Thyroid gland (tissue), 4 donors: ENCODE results near the gene SLC25A45. TPM values are rescaled to one million over a fixed set of nuclear protein-coding genes. Genes with fewer than 3 reads are reported as not detected.

ENCODE experiments used
- DNase-seq, 2 donors: peaks; one replicate each; pipeline ENCODE4 v3.0.0-alpha.2; 2019
- H3K27ac ChIP-seq, 3 donors: fragments of 200-600 bp; sonication (generic); 1 replicate in 2 of 3; 2 replicates in 1 of 3; pipeline ENCODE4 v1.5.1; 2016 to 2019; ENCODE audit warnings: mild to moderate bottlenecking in 1 of 3, moderate library complexity in 1 of 3
- H3K27me3 ChIP-seq: fragments of 200-600 bp; sonication (generic); one replicate; pipeline ENCODE4 v1.5.1; 2019
- H3K36me3 ChIP-seq, 2 donors: fragments of 200-600 bp; sonication (generic); one replicate each; pipeline ENCODE4 v1.5.1; 2016 to 2019
- H3K4me1 ChIP-seq, 2 donors: fragments of 200-600 bp; sonication (generic); one replicate each; pipeline ENCODE4 v1.5.1; 2017 to 2019
- H3K4me3 ChIP-seq, 3 donors: fragments of 200-600 bp; sonication (generic); replicated peaks in 1 of 3; 1 replicate in 2 of 3; 2 replicates in 1 of 3; pipeline ENCODE4 v1.5.1; 2016; ENCODE audit warnings: mild to moderate bottlenecking in 1 of 3
- H3K9me3 ChIP-seq: fragments of 200-600 bp; sonication (generic); one replicate; pipeline ENCODE4 v1.5.1; 2017
- POLR2A ChIP-seq, 2 donors: fragments of 450-650 bp; IDR thresholded peaks; one replicate each; pipeline ENCODE4 v1.6.1; 2017; ENCODE audit warnings: antibody characterized with exemption in 2 of 2, mild to moderate bottlenecking in 2 of 2, moderate library complexity in 1 of 2
- WGBS, 2 donors: methylation state at CpG; one replicate each; pipeline ENCODE4 v1.1.5; 2017; 5-methylcytosine and 5-hydroxymethylcytosine counted together
- intact Hi-C: fragments of 100-400 bp; cut with DNase I; formaldehyde crosslinking; loops from one replicate; pipeline ENCODE4 v1.15.1; 2023
- total RNA-seq, 4 donors: library from RNA; depleted of rRNA; stranded (reverse); fragments of >200 nt; gene quantifications; one replicate each; pipeline ENCODE4 v1.2.3, GENCODE V29; 2016
- TF ChIP-seq, protein P1 (sequence below), 6 experiments: fragments of 200-600 bp in 3 of 6; fragments of 450-650 bp in 3 of 6; sonication (generic) in 3 of 6; IDR thresholded peaks; one replicate each; pipeline ENCODE4 v1.5.1; 2016 to 2019; ENCODE audit warnings: antibody characterized with exemption in 6 of 6, mild to moderate bottlenecking in 2 of 6, inconsistent platforms in 1 of 6, moderate library complexity in 1 of 6

Gene SLC25A45
- total RNA-seq, 4 donors from 2014 or later: 13.0 to 28.0 (median 20.9) TPM

DNA sequence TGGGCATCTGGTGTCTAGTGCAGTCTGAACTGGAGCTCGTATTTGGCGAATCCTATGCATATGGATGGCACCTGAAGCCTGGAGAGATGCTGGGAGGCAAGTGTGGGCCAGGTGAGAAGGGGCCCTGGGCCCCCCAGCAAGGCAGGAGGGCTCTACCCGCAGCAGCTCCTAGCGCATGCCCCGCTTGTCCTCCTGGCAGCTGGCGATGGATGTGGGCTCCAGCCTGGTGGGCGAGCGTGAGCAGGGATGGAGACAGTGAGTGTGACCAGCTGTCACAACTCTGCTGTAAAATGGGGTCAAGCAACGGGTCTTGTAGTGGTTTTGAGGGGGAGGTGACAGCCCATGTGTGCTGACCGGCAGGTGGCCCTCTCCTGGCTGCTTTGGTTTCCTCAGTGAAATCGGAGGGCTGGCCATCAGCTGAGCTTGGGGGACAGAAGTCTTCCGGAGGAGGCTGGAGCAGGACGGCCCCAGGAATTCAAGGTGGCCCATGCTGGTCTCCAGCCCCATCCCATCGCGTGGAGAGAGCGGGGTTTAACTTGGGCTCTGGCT, 16.0 kb upstream of the SLC25A45 start:
- H3K9me3 ChIP-seq: no peaks in the 10 kb centered on the region
- TF ChIP-seq, protein P1, sequence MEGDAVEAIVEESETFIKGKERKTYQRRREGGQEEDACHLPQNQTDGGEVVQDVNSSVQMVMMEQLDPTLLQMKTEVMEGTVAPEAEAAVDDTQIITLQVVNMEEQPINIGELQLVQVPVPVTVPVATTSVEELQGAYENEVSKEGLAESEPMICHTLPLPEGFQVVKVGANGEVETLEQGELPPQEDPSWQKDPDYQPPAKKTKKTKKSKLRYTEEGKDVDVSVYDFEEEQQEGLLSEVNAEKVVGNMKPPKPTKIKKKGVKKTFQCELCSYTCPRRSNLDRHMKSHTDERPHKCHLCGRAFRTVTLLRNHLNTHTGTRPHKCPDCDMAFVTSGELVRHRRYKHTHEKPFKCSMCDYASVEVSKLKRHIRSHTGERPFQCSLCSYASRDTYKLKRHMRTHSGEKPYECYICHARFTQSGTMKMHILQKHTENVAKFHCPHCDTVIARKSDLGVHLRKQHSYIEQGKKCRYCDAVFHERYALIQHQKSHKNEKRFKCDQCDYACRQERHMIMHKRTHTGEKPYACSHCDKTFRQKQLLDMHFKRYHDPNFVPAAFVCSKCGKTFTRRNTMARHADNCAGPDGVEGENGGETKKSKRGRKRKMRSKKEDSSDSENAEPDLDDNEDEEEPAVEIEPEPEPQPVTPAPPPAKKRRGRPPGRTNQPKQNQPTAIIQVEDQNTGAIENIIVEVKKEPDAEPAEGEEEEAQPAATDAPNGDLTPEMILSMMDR (IDR thresholded peaks at IDR 0.05): no peak
- no peak for TF ChIP-seq POLR2A (IDR thresholded peaks at IDR 0.05)
- H3K36me3 ChIP-seq: peaks cover 27 to 47% of the 10 kb centered on the region in 2 donors
- no peak overlapping the region for H3K4me3 ChIP-seq
- intact Hi-C loops: no loop called here
- H3K27me3 ChIP-seq: no peaks in the 10 kb centered on the region
- no peaks in the 10 kb centered on the region for H3K4me1 ChIP-seq
- WGBS, 2 donors: 88 to 94% methylated on average over 10 to 15 of the region's 16 CpGs
- no peak overlapping the region for H3K27ac ChIP-seq
- no peak for DNase-seq

DNA sequence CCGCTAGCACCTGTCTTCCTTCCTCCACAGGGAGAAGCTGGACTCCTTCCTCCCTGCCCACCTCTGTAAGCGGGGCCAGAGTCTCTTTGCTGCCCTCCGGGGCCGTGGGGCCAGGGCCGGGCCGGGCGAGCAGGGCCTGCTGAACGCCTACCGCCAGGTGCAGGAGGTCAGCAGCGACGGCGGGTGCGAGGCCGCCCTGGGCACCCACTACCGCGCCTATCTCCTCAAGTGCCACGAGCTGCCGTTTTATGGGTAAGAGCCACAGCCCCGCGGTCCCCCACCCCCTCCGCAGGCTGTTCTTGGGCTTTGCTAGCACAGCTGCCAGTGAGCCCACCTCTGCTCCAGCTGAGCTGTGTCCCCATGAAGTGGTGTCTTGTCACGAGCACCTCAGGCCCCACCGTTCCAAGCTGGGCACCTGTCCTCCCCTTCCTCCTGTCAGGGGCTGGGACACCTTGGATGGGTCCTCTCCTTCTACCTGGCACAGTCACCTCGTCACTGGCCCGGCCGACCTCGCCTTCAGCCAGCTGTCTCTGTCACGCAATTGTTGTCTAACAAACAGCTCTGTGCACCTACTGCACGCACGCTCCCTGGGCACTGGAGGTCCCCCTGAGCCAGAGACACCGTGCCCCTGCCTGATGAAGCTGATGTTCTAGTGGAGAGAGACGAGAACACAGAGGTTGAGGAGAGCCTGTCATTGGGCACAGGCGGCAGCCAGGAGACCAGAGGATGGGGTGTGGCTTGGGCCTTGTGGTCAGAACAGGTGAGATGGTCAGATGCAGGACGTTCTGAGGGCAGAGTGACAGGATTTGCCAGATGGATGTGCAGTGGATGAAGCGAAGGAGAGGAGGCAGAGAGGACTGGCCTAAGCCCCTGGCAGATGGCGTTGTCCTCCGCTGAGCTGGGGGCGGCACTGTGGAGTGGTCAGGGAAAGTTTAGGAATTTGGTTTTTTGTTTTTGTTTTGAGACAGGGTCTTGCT, 14.6 kb upstream of the SLC25A45 start:
- DNase-seq: no peak
- H3K27me3 ChIP-seq: no peaks in the 10 kb centered on the region
- no peak overlapping the region for H3K27ac ChIP-seq
- TF ChIP-seq POLR2A (IDR thresholded peaks at IDR 0.05): no peak
- TF ChIP-seq, protein P1 (IDR thresholded peaks at IDR 0.05): no peak
- no peaks in the 10 kb centered on the region for H3K9me3 ChIP-seq
- no peaks in the 10 kb centered on the region for H3K4me1 ChIP-seq
- H3K4me3 ChIP-seq: no peak overlapping the region
- WGBS, 2 donors: 94 to 95% methylated on average over 38 of the region's 38 CpGs
- intact Hi-C loops: no loop called here
- peaks cover 33 to 46% of the 10 kb centered on the region in 2 donors for H3K36me3 ChIP-seq

DNA sequence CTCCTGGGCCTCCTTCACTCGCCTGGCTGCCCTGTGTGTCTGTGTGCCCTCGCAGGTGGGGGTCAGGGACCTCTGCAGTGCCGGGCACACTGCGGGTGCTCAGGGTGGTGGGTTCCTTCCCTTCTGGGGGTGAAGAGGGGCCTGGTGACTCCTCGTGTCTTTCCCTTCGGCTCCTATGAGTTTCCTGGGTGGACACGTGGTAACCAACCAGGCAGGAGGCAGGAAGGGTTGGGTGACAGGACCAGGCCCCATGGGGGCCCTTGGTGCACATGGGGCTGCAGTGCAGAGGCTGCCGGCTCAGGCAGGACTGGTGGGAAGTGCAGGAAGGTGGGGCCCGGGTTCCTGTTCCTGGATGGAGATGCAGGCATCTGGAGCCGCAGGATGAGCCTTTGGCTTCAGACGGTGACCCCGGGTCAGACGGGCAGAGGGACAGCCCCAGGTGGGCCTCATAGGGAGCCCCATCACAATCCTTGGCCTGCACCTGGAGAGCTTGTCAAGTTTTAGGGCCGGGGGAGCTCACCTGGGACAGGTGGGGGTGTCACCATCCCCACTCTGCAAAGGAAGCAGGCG, 13.6 kb upstream of the SLC25A45 start:
- TF ChIP-seq POLR2A (IDR thresholded peaks at IDR 0.05): no peak
- TF ChIP-seq, protein P1 (IDR thresholded peaks at IDR 0.05): no peak
- no peak for DNase-seq
- H3K27me3 ChIP-seq: no peaks in the 10 kb centered on the region
- intact Hi-C loops: no loop called here
- peaks cover 33 to 45% of the 10 kb centered on the region in 2 donors for H3K36me3 ChIP-seq
- H3K4me1 ChIP-seq: peaks cover 0 to 9% of the 10 kb centered on the region in 2 donors
- H3K9me3 ChIP-seq: no peaks in the 10 kb centered on the region
- H3K4me3 ChIP-seq: no peak overlapping the region
- no peak overlapping the region for H3K27ac ChIP-seq
- 85 to 96% methylated on average over 8 to 9 of the region's 15 CpGs for WGBS, 2 donors

DNA sequence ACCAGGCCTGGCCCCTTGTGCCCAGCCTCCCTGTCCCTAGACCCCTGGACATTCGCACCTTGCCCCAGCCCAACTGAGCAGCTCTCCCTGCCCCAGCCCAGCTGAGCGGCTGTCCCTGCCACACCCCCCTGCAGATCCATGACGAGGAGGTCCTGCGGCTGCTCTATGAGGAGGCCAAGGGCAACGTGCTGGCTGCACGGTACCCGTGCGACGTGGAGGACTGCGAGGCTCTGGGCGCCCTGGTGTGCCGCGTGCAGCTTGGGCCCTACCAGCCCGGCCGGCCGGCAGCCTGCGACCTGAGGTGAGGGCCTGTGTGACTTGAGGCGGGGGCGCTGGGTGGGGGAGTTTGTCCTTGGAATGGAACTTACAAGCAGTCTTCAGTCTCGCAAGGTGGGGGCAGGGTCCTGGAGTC, 11.7 kb upstream of the SLC25A45 start:
- TF ChIP-seq POLR2A (IDR thresholded peaks at IDR 0.05): no peak
- TF ChIP-seq, protein P1 (IDR thresholded peaks at IDR 0.05): no peak
- Histone ChIP-seq H3K9me3 (no peaks in the 10 kb centered on the region), H3K4me3 (no peak overlapping the region), H3K4me1 (peaks cover 0 to 28% of the 10 kb centered on the region in 2 donors), H3K27ac (no peak overlapping the region), H3K27me3 (no peaks in the 10 kb centered on the region), H3K36me3 (peaks cover 24 to 26% of the 10 kb centered on the region in 2 donors)
- WGBS, 2 donors: 96 to 98% methylated on average over 11 to 20 of the region's 20 CpGs
- intact Hi-C loops: no loop called here
- DNase-seq: no peak
